Measurements from ENCODE around the gene KCNJ16.

Gene KCNJ16

GRCh38 chr17:70074236-70074830, 692 bp upstream of the KCNJ16 start:
- Histone ChIP-seq H3K4me3 (ENCODE audit: low read length) (no peak overlapping the region), H3K36me3 (replicated peaks; ENCODE audit: low read depth, low read length) (no peaks in the 10 kb centered on the region), H3K9me3 (ENCODE audit: insufficient read depth, low read length) (no peaks in the 10 kb centered on the region), H3K27me3 (ENCODE audit: low read depth, low read length) (no peaks in the 10 kb centered on the region), H3K4me2 (ENCODE audit: low read length) (no peak overlapping the region), H3K4me1 (ENCODE audit: low read length) (0 out of 2 replicates have a peak, but pooled peaks cover 3% of the 10 kb centered on the region), H3K27ac (ENCODE audit: low read length) (no peak overlapping the region), H3K9ac (ENCODE audit: low read length) (no peak overlapping the region), H3K79me2 (ENCODE audit: low read length) (no peaks in the 10 kb centered on the region), H2AFZ (ENCODE audit: low read depth, low read length) (no peak overlapping the region), H4K20me1 (ENCODE audit: insufficient read depth, low read length) (no peaks in the 10 kb centered on the region)
- TF ChIP-seq EZH2phosphoT487 (IDR thresholded peaks at IDR 0.05; ENCODE audit: low read depth) (no peak), CTCF (IDR thresholded peaks at IDR 0.05; ENCODE audit: low read depth, low read length) (no peak)

GRCh38 chr17:70076189-70076588, 1.2 kb downstream of the KCNJ16 start:
- Histone ChIP-seq H3K4me2 (ENCODE audit: low read length) (no peak overlapping the region), H3K4me1 (ENCODE audit: low read length) (0 out of 2 replicates have a peak, but pooled peaks cover 3% of the 10 kb centered on the region), H3K27ac (ENCODE audit: low read length) (no peak overlapping the region), H3K79me2 (ENCODE audit: low read length) (no peaks in the 10 kb centered on the region), H3K9ac (ENCODE audit: low read length) (no peak overlapping the region), H3K9me3 (ENCODE audit: insufficient read depth, low read length) (no peaks in the 10 kb centered on the region), H3K36me3 (replicated peaks; ENCODE audit: low read depth, low read length) (no peaks in the 10 kb centered on the region), H4K20me1 (ENCODE audit: insufficient read depth, low read length) (no peaks in the 10 kb centered on the region), H3K4me3 (ENCODE audit: low read length) (no peak overlapping the region), H3K27me3 (ENCODE audit: low read depth, low read length) (no peaks in the 10 kb centered on the region), H2AFZ (ENCODE audit: low read depth, low read length) (no peak overlapping the region)
- no peak for TF ChIP-seq CTCF (IDR thresholded peaks at IDR 0.05; ENCODE audit: low read depth, low read length)
- no peak for TF ChIP-seq EZH2phosphoT487 (IDR thresholded peaks at IDR 0.05; ENCODE audit: low read depth)

GRCh38 chr17:70076831-70077230, 1.8 kb downstream of the KCNJ16 start:
- Histone ChIP-seq H4K20me1 (ENCODE audit: insufficient read depth, low read length) (no peaks in the 10 kb centered on the region), H3K27me3 (ENCODE audit: low read depth, low read length) (no peaks in the 10 kb centered on the region), H2AFZ (ENCODE audit: low read depth, low read length) (no peak overlapping the region), H3K4me2 (ENCODE audit: low read length) (no peak overlapping the region), H3K4me3 (ENCODE audit: low read length) (no peak overlapping the region), H3K4me1 (ENCODE audit: low read length) (0 out of 2 replicates have a peak, but pooled peaks cover 3% of the 10 kb centered on the region), H3K36me3 (replicated peaks; ENCODE audit: low read depth, low read length) (no peaks in the 10 kb centered on the region), H3K79me2 (ENCODE audit: low read length) (no peaks in the 10 kb centered on the region), H3K27ac (ENCODE audit: low read length) (no peak overlapping the region), H3K9me3 (ENCODE audit: insufficient read depth, low read length) (no peaks in the 10 kb centered on the region), H3K9ac (ENCODE audit: low read length) (no peak overlapping the region)
- TF ChIP-seq CTCF (IDR thresholded peaks at IDR 0.05; ENCODE audit: low read depth, low read length), result no peak
- no peak for TF ChIP-seq EZH2phosphoT487 (IDR thresholded peaks at IDR 0.05; ENCODE audit: low read depth)

GRCh38 chr17:70078549-70078948, 3.5 kb downstream of the KCNJ16 start:
- H3K27me3 ChIP-seq (ENCODE audit: low read depth, low read length), result no peaks in the 10 kb centered on the region
- H2AFZ ChIP-seq (ENCODE audit: low read depth, low read length), result no peak overlapping the region
- H3K36me3 ChIP-seq (replicated peaks; ENCODE audit: low read depth, low read length), result no peaks in the 10 kb centered on the region
- no peaks in the 10 kb centered on the region for H3K79me2 ChIP-seq (ENCODE audit: low read length)
- no peak overlapping the region for H3K4me3 ChIP-seq (ENCODE audit: low read length)
- H3K27ac ChIP-seq (ENCODE audit: low read length), result no peak overlapping the region
- H3K4me2 ChIP-seq (ENCODE audit: low read length), result no peak overlapping the region
- no peak for TF ChIP-seq CTCF (IDR thresholded peaks at IDR 0.05; ENCODE audit: low read depth, low read length)
- TF ChIP-seq EZH2phosphoT487 (IDR thresholded peaks at IDR 0.05; ENCODE audit: low read depth), result no peak
- no peaks in the 10 kb centered on the region for H3K9me3 ChIP-seq (ENCODE audit: insufficient read depth, low read length)
- no peak overlapping the region for H3K9ac ChIP-seq (ENCODE audit: low read length)
- no peaks in the 10 kb centered on the region for H4K20me1 ChIP-seq (ENCODE audit: insufficient read depth, low read length)
- no peaks in the 10 kb centered on the region for H3K4me1 ChIP-seq (ENCODE audit: low read length)

Measured in OCI-LY3 (cell line).